ENCODE measurements around the gene STX5.
"Not testable (repeated sequence)": the region's sequence is repeated elsewhere in the genome, so short reads cannot be mapped to it uniquely, and the experiment has no call there.

STX5 gene

GRCh38 chr11:62875698-62876478 lies 44.0 kb upstream of the STX5 start:
- no peak overlapping the region for H3K4me3 ChIP-seq (ENCODE audit: low read length)
- peak; percentile 32 for TF ChIP-seq CTCF (conservative IDR thresholded peaks at IDR 0.05; ENCODE audit: low read length)
- DNase-seq (ENCODE audit: low read depth), result no peak

GRCh38 chr11:62874851-62875250 lies 43.0 kb upstream of the STX5 start:
- TF ChIP-seq CTCF (conservative IDR thresholded peaks at IDR 0.05; ENCODE audit: low read length), result no peak
- no peak overlapping the region for H3K4me3 ChIP-seq (ENCODE audit: low read length)
- no peak for DNase-seq (ENCODE audit: low read depth)

- no peak for TF ChIP-seq CTCF (conservative IDR thresholded peaks at IDR 0.05; ENCODE audit: low read length)
- no peak overlapping the region for H3K4me3 ChIP-seq (ENCODE audit: low read length)
- peak; percentile 30 for DNase-seq (ENCODE audit: low read depth)
These were observed 33.8 kb upstream of the STX5 start for GRCh38 chr11:62865635-62866034.

GRCh38 chr11:62863687-62864335 lies 32.0 kb upstream of the STX5 start:
- H3K4me3 ChIP-seq (ENCODE audit: low read length), result no peak overlapping the region
- DNase-seq (ENCODE audit: low read depth), result no peak
- TF ChIP-seq CTCF (conservative IDR thresholded peaks at IDR 0.05; ENCODE audit: low read length), result no peak

GRCh38 chr11:62861564-62862192 lies 29.8 kb upstream of the STX5 start:
- DNase-seq (ENCODE audit: low read depth); H3K4me3 ChIP-seq (ENCODE audit: low read length): not testable (repeated sequence)

- TF ChIP-seq CTCF (conservative IDR thresholded peaks at IDR 0.05; ENCODE audit: low read length), result no peak
- no peak for DNase-seq (ENCODE audit: low read depth)
- no peak overlapping the region for H3K4me3 ChIP-seq (ENCODE audit: low read length)
These were observed 29.1 kb upstream of the STX5 start for GRCh38 chr11:62860835-62861563.

GRCh38 chr11:62859281-62859703 lies 27.4 kb upstream of the STX5 start:
- not testable (repeated sequence) for DNase-seq (ENCODE audit: low read depth); H3K4me3 ChIP-seq (ENCODE audit: low read length)
